ENCODE results near the gene ST6GALNAC4.

The ST6GALNAC4 gene

GRCh38 chr9:127910613-127911205 lies 6.1 kb downstream of the ST6GALNAC4 start:
- DNase-seq = peak; percentile 26 to 31

- no peak for DNase-seq
These were observed 7.0 kb downstream of the ST6GALNAC4 start for GRCh38 chr9:127909839-127910273.

GRCh38 chr9:127908660-127908926 lies 8.2 kb downstream of the ST6GALNAC4 start:
- DNase-seq = no peak

DNA sequence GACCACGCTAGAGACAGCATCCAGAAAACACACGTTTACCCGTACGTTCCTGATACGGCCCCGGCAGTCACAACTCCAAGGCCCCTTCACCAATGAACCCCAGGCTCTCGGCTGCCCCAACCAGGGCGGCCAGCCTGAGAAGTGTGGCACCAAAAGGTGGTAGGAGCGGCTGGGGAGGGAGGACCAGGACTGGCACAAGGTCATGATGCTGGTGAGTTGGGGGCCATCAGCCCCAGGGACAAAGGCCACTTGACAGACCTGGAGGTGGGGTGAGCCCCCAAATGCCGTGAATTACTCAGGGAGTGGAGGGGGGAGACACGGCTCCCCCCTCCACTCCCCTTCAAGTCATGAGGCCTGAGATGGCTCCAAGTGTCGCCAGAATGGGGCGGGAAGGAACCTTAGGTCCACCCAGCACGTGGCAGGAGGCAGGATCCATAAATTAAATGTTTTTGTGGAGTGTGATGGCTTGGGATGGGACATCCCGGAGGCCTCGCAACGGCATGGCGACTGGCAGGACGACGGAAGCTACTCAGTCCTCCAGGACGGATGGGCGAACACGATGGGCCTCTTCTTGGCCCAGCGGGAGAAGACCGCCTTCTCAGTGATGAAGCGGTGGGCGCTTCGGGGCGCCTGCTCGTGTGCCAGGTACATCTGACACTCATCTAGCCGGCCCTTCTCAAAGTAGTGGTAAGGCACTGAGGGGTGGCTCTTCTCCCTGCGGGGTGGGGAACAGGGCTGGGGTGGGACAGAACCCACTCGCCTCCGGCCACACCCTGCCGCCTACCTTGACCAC lies 8.8 kb downstream of the ST6GALNAC4 start:
- no peak for DNase-seq

- no peak for DNase-seq
These were observed 11.1 kb downstream of the ST6GALNAC4 start for GRCh38 chr9:127905788-127906191.

DNA sequence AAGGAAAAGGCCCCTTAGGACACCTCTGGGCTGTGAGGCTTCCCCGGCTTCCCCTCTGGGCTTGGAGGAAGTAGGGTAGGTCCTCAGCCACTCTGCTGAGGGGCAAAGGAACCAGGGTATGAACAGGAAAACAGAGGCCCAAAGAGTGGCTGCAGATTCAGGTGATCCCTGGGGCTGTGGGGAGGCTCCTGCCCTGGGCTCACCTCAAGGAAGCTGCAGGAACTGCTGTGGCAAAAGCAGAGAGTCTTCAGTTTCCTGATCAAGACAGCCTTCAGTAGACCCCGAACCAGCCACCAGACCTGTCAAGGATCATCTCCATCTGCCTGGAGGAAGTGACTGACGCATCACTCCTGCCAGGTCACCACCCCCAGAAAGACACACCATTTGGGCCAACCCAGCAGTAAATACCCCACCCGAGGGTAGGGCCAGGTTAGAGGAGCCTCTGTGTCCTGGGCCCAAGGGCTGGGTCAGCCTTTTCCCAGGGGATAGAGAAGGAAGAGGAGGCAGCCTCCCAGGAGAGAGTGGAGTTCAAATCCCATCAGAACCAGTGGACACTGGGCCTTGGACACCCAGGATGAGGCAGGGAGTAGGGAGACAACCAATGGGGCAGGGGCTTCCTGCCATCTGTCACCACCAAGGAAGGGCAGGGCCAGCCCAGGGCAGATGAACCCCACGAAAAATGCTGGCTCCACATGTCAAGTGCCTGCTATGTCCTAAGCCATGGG lies 11.7 kb downstream of the ST6GALNAC4 start:
- peak; percentile 58 to 78 for DNase-seq

- DNase-seq = peak; percentile 59 to 76
These were observed 12.3 kb downstream of the ST6GALNAC4 start for GRCh38 chr9:127904561-127905003.

DNA sequence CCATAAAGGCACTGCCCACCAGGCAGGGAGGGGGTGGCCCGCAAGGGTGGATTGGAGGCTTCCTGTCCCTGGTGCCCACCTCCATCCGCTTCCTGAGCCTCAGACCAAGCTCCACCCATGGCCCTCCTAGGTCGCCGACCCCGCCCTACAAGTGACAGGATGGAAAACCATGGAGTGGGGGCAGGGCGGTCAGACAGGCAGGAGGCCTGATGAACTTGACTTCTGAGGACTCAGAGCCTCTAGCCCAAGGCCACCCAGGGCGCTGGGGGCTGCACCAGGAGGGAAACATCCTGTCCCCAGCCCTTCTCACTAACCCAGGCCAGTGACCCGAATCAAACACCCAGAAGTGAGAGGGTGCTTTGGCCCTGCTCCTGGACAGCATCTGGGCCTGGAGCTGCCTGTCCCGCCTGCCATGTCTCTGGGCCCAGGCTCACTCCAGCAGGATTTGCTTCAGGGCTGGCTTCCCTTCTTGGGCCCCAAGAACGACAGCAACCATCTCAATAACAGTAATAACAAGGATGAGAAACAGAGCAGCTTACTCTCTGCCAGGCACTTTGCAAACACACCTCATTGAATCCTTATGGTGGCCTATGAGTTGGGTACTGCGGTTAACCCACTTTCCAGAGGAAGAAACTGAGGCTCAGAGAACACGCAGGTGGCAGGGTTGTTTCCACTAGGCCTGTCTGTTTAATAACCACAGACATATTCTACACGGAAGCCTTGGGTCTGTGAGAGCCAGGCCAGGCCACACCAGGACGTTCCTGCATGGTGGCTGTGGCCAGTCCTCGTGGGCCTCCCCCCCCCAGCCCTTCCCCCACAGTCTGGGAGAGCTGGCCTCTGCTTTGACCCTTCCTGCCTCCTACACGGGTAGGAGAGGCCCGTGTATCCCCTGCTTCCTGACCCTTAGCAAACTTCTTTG lies 13.0 kb downstream of the ST6GALNAC4 start:
- DNase-seq = no peak

DNA sequence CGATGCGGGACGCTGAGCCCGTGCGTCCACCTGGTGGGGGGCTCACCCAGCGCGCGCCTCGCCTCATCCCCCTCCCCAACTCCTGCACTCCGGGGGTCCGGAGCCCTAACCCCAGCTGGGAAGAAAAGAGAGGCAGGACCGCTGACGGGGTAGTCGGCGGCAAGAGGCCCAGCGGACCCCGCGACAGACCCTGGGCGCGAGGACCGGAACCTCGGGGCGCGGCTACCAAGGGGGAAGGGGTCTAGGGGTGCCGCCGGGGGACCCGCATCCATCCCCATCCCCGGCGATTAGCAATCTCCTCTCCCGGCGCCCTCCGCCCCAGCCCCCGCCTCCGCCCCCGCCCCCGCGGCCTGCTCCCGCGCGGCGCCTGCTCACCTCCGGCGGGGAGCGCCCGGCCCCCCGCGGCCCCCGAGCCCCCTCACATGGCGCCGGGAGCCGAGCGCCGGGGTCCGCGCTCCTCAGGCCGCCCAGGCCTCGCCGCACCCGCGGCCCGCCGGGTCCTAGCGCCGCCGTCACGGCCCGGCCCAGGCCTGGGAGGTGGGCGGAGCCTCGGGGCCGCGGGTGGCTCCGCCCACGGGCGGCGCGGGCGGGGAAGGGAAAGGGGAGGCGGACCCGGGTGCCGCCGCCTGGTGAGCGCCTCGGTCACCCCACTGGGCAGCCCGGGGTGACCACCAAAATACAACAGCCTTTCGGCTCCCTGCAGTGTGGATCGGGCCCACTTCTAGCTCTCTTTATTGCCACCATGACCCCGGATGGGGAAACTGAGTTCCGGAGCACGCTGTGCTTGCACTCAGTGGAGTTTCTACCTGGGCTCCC lies 17.5 kb downstream of the ST6GALNAC4 start, which contains the start of gene ST6GALNAC6:
Gene ST6GALNAC6 (minus strand): TSS at position 476 of the 816 bp plus-strand sequence. CDS start 1,622 bp downstream, outside the sequence.
- peak; percentile 35 to 36 for DNase-seq

DNA sequence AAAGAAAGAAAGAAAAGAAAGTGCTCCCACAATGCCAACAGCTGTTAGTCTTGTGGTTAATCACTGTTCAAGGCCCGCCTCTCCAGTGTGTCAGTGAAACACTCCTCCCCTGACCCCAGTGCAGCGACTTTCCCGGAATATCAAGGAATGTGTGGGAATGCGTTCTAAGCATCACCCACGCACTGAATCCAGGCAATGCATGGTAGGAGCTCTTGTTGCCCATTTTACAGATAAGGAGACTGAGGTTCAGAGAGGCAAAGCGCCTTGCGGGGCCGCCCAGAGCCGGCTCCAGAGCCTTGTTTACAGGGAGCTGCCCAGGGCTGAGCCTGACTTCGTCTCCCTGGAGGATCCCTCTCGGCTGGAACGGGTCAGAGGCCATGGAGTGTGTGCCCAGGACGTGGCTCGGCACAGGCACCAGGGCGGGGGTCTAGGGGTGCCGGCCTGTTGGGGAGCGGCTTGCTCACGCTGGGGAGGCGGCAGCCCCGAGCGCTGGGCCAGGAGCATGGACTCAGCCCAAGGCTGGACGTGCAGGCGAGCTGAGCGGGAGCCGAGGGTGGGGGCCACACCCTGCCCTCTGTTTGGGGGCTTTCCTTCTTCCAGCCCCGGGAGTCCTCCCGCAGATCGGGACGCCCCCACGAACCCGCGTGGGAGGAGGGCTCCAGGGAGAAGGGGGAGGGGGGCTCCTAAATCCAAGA lies 18.3 kb downstream of the ST6GALNAC4 start:
- no peak for DNase-seq

DNA sequence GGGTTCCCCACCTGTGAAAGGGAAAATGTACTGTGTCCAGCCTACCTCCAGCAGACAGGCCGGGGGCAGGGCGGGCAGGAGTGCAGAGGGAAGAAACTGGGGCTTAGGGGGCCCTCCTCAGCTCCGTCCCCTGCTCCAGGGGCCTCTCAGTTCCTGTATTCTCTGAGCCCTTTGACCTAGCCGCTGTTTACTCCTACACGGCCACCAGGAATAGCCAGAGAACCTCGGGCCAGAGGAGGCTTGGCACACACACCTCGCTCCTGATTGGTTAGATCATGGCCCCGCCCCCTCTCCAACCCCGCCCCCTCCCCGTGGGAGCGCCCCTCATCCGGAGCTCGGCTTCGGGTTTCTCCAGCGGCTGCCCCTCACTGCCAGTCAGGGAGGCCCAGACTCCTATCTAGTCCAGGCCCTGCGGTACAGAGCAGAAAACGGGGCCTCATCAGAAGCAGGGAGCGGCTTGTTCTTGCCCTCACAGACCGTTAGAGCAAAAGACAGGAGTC lies 19.6 kb downstream of the ST6GALNAC4 start:
- peak; percentile 74 to 75 for DNase-seq

DNA sequence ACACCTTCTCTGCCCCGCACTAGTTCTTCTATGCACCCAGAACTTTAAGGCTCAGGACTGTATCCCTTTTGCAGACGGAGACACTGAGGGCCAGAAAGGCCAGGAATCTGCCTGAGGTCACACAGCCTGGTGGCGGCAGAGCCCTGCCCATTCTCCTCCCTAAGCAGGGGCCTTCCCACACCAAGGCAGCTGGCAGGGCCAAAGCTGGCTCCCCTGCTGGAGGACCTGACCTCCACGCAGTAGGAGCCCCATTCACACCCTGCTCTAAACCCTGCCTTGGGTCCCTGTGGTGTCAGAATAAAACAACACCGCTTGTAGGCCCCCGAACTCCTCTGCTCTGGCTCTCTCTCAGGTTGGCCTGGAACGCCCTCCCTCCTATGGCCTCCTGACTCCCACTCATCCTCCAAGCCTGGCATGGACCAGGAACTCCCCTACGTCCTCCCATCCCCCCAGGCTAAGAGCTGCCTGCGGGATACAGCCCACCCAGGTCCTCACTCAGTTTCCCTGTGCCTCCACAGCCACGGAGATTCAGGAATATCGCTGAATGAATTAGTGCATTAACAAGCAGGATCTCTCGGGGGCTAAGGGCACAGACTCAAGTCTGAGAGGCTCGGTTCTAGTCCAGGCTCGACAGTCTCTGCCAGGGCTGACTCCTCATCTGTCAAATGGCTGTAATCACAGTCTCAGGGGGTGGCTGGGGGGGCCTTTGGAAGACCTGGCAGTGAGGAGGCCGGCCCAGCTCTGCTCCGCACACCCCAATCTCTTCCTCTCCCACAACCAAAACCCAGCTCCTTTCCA lies 20.2 kb downstream of the ST6GALNAC4 start:
- DNase-seq = no peak

- DNase-seq = no peak
These were observed 21.0 kb downstream of the ST6GALNAC4 start for GRCh38 chr9:127895811-127896210.

DNA sequence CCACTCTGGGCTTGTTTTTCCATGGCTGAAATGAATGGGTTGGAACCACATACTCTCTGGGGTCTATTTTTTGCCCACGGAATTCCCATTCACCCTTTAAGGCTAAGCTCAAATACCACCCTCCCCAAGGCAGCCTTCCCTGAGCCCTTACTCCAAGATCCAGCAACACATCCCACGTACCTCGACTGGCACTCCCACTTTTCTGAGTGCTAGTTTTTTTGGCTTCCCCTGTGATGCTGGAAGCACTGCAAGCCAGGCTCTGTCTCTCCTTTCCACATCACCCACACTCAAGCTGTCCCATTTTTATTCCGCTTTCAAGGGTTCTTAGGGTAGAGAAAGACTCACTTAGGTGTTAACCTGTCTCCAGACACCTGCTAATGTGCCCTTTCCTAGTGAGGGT lies 23.4 kb downstream of the ST6GALNAC4 start:
- DNase-seq = no peak

DNA sequence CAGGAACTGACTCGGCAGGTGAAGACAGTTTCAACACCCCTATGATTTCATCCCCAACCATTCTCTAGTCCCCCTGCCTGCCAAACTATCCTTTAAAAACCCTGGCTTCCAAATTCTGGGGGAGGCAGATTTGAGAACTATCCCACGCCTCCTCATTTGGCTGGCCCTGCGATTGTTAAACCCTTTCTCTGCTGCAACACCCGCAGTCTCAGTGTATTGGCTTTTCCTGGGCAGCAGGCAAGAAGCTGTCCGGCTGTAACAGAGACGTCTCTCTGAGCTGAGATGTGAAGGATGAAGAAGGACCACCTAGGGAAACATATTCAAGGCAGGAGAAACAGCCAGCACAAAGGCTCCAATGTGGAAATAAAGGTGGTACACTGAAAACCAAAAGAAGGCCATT lies 24.0 kb downstream of the ST6GALNAC4 start:
- DNase-seq = no peak

- no peak for DNase-seq
These were observed 26.8 kb downstream of the ST6GALNAC4 start for GRCh38 chr9:127890053-127890452.

DNA sequence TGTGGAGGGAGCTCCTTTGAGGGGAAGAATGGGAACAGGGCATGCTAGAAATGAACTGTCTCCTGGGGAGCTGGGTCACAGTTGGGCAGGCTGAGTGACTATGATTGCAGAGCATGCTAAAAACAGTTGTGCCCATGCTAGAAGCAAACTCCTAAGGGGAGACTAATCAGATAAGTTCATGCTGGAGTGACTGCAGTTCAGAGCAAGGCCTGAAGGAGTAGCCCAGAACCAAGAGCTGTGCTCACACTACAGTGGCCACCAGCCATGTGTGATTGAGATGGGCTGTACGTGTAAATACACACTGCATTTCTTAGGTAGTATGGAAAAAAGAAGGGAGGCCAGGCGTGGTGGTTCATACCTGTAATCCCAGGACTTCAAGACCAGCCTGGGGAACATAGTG lies 29.0 kb downstream of the ST6GALNAC4 start:
- DNase-seq = peak in 1 of 2 experiments; percentile 24

DNA sequence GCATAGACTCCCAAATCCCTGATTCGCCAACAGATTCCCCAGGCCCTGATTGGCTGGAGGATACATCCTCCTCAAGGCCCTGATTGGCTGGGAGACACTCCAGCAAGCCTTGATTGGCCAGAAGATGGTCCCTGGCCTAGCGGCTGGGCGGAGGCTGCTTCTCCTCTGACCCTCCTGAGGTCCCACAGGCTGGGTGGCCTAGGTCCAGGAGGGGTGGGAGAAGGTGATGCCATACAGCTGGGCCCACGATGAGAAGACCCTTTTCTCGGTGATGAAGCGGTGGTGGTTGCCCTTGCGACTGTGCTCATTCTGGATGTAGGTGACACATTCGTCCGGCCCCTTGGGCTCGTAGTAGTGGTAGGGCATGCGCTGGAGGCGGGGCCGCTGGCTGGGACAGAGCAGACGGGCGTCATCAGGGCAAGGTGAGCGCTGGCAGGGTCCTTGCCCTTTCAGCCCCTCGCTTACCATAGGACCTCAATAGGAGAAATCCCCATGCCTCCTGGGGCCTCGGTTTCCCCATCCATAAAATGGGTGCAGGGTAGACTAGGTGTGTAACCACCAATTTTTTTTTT lies 30.4 kb downstream of the ST6GALNAC4 start:
- no peak for DNase-seq

- DNase-seq = no peak
These were observed 31.1 kb downstream of the ST6GALNAC4 start for GRCh38 chr9:127885508-127886281.

Data from Kasumi-1 (cell line).